Measurements from ENCODE around the gene CALM1.

Gene CALM1

GRCh38 chr14:90409209-90409730, 12.4 kb downstream of the CALM1 start:
- DNase-seq (ENCODE audit: low spot score): peak; percentile 92

DNA sequence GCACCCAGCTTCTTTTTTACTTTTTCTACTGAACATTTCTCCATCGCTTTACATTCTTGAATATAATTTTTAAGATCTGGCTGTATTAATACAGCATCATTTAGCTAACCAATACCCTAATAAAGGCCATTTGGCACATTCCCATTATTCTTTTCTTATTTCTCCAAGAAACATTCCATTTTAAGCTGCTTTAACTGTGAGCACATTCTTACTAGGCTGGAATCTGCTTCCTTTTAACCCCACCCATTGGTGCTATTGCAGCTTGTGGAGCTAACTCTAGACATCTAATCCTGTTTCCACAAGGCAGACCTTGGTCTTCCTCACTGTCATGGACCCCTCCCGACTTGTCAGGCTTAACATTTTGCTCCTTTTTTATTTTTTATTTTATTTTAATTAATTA, 15.2 kb downstream of the CALM1 start:
- DNase-seq (ENCODE audit: low spot score): peak; percentile 34

- no peak for DNase-seq (ENCODE audit: low spot score)
Measured at GRCh38 chr14:90416720-90417119, 19.9 kb downstream of the CALM1 start.

DNA sequence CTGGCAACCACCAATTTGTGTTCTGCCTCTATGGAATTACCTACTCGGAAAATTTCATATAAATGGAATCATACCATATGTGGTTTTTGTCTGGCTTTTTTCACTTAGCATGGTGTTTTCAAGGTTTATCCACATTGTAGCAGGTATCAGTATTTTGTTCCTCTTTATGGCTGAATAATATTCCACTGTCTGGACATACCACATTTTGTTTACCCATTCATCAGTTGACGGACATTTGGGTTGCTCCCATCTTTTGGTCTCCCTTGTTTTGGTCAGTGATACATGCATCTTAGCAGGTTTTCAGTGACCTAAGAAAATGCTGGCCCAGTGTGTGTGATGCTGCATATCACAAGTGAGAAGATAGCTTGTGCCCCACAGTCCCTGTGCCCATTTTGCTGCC, 21.2 kb downstream of the CALM1 start:
- no peak for DNase-seq (ENCODE audit: low spot score)

GRCh38 chr14:90419200-90419599, 22.4 kb downstream of the CALM1 start:
- peak; percentile 84 for DNase-seq (ENCODE audit: low spot score)

DNA sequence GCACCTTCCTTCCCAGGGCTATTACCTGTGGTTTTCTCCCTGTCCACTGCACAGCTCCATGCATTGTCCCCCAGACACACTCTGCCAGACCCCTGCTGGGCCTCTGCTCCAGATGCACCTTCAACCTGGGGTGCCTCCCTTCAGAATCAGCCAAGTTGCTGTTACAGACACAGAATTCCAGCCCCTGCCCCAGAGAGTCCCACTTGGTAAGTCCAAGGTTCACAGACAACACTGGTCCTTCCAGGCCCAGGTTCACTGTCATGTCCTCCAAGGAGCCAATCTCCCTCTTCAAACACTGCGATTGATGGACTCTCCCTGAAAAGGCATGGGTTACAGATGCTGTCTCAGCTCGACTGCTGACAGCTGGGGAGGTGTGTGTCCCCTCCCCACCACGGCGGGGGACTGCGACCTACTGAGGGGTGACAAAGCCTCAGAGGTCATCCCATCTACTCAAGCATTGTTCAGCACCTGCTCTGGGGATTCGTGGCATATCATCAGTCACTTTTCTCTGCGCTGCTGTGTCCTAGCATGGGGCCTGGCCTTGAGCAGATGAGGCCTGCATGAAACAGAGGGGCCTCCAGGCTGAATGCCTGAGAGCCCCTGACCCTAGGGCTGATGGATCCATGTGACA, 24.3 kb downstream of the CALM1 start:
- no peak for DNase-seq (ENCODE audit: low spot score)

DNA sequence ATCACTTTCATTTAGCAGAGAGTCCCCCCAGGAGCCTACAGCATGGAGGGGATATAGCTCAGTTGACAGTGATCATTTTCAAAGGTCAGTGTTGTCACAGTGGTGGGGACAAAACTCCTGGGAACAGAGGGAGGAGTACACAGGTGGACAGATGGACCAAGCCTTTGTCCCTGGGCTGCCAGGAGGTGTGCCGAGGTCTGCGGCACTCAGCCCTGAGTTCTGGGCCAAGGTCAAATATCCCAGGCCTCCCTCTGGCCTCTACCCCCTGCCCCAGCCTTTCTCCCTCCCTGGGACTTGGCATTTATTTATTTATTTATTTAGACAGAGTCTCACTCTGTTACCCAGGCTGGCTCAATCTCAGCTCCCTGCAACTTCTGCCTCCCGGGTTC, 24.8 kb downstream of the CALM1 start:
- no peak for DNase-seq (ENCODE audit: low spot score)

DNA sequence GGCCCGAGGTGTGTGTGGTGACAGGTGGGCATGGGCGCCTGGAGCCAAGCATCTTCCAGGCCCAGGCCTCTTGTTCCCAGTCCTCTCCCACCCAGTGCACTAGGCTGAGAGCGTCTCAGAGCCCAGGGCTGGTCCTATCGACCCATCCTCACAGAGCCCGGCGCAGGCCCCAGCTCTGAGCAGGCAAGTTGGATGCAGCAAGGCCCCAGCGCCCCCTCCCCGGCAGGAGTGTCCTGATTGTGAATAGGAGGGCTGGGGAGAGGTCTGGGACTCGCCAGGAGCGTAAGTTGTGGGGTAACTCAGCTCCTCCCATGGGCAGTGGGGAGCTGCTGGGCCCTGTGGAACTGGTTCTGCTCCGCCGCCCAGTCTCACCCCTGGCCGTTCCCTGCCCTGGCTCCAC, 26.3 kb downstream of the CALM1 start:
- no peak for DNase-seq (ENCODE audit: low spot score)

GRCh38 chr14:90424075-90424474, 27.2 kb downstream of the CALM1 start:
- no peak for DNase-seq (ENCODE audit: low spot score)

- no peak for DNase-seq (ENCODE audit: low spot score)
Measured at GRCh38 chr14:90424686-90425372, 28.0 kb downstream of the CALM1 start.

DNA sequence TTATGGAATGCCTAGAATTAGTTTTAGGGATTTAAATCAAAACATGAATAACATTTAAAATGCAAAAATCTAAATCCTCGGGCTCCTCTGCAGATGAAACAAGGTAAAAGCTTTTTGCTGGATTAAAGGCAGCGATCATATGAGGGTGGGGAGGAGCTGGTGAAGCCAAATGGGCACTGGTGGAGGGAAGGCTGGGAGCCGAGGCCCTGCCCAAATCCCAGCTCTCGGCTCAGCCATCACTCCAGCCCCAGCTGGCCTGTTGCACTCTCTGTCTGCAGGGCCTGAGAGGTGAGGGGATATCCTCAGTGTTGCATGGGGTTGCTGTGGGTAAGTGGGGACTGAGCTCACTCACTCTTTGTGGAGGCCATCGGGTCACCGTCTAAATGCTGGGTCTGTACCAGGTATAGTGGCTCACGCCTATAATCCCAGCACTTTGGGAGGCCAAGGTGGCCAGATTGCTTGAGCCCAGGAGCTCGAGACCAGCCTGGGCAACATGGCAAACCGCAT, 28.6 kb downstream of the CALM1 start:
- no peak for DNase-seq (ENCODE audit: low spot score)

DNA sequence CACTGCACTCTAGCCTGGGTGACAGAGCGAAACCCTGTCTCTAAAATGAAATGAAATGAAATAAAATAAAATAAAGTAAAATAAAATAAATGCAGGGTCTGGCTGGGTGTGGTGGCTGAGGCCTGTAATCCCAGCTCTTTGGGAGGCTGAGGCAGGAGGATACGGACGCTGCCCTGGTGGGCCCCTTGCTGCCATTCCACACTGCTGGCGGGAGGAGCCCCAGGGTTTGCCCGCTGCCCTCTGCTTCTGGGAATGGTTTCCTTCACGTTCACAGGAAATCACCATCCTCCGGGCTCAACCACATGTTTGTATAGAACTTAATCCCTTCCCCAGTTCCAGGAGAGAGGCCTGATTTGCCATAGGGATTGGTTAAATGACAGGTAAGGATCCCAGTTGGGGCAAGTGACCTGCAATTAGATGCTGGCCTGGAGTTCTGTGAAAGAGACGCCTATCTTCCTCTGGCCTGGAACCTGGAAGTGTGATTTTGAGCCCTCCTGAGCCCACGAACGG, 29.3 kb downstream of the CALM1 start:
- DNase-seq (ENCODE audit: low spot score): no peak

DNA sequence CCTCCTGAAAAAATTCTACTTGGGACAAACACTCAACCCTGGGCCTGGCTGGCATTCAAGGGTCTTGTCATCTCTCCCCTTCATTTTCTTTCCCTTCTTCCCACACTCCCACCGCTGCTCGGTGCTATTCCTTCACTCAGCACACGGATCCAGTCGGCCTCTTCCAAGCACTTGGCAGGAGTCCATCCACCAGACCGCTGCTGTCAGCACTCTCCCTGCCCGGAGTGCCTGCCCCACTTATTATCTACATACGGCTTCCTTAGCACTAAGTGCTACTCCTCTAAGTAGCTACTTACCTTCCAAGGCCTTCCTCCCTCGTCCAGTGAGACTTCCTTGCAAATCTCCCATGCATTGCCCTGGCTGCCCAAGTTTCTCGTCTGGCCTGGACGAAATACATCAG, 29.8 kb downstream of the CALM1 start:
- DNase-seq (ENCODE audit: low spot score): no peak

DNA sequence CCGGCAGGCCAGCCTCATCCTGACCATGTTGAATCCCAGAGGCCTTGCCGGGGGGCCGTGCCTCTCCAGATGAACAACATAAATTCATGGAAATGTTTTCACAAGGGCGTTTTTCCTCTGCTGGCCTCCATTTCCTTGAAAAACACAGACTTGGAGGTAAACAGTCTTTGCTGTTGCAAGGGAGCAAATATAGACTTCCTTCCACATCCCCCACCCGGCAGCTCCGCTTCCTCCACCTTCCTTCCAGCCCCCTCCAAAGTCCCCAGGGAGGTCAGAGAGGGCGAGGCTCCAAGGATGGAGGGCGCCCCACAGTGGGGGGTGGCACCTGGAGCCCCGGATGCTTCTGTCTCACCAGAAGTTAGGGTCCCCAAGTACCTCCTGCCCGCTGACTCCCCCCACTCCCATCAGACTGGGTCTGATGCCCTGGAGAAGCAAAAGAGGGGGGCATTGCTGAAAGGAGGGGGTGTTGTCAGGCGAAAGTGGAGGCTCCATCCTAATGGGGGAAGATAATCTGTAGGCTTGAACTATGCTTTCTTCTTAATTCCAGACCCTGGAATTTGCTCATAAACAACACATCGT, 31.1 kb downstream of the CALM1 start:
- DNase-seq (ENCODE audit: low spot score): no peak

- DNase-seq (ENCODE audit: low spot score): no peak
Measured at GRCh38 chr14:90428676-90429075, 31.8 kb downstream of the CALM1 start.

DNA sequence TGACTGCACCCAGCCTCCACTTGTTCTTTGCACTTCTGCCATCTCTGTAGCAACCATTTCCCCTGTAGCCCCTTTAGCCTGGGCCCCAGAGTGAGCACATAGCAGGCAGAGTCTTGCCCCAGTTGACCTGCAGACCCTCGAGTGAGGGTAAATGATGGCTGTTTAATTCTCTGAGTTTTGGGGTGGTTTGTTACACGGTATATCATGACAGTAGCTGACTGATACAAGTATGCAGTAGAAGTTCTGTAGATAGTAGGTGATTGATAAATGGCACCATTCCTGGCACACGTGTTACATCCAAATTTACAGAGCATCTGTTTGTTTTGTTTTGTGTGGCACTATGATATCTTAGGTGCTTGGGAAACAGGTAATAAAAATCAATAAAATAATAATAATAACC, 32.4 kb downstream of the CALM1 start:
- no peak for DNase-seq (ENCODE audit: low spot score)

- no peak for DNase-seq (ENCODE audit: low spot score)
Measured at GRCh38 chr14:90429754-90430153, 32.9 kb downstream of the CALM1 start.

DNA sequence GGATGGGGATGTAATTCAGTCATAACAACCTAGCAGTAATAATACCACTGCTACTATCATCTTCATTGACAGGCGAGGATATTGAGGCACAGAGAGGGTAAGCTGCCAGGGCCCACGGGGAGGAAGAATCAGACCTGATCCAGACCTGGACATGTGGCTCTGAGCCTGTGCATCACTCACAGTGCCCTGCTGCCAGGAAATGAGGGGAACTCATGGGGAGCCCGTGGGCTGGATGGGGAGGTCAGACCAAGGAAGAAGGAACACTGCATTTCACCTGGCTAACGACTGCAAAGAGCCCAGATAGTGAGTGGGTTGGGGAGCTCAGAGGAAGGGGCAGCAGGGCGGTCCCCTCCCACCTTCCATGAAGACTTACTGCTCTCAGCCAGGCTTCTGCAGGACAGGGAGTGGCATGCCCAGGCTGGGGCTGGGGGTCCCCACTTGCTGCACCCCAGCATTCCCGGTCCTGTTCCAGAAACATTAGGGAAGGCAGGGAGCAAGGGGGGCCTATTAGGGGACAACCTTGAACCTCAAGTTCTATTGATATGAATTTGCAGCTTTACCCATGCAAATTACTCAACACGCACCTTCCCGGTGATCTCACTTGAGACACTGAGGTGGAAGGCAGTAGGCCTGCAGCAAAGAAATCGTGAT, 37.7 kb downstream of the CALM1 start:
- no peak for DNase-seq (ENCODE audit: low spot score)

DNA sequence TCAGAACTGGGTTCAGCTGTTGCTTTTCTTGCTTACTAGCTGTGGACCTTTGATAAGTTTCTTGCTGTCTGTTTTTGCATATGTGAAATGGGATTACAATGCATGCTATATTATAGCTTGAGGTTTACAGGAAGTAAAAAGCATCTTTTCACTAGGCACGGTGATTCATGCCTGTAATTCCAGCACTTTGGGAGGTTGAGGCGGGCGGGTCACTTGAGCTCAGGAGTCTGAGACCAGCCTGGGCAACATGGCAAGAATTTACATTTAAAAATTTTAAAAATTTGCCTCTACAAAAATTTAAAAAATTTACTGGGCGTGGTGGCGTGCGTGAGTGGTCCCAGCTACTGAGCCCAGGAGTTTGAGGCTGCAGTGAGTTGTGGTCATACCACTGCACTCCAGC, 42.0 kb downstream of the CALM1 start:
- DNase-seq (ENCODE audit: low spot score): no peak

GRCh38 chr14:90440021-90440451, 43.2 kb downstream of the CALM1 start:
- DNase-seq (ENCODE audit: low spot score): no peak

DNA sequence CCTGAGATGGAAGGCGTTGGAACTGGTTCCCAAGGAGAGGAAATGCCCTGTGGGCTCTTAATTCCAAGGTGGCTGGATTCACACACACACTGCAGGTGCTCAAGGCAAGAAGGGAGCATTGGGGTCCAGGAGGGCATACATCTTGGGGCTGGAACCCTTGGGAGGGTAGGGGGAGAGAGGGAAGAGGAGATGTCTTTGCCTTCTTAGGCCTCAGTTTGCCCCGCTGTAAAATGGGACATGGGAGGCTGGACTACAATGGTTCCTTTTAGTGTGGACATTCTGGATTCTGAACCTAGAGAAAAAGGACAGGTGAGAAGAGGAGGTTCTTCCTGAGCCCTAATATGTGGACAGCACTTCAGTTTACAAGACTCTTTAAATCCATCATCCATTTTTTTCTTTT, 43.8 kb downstream of the CALM1 start:
- DNase-seq (ENCODE audit: low spot score): no peak

DNA sequence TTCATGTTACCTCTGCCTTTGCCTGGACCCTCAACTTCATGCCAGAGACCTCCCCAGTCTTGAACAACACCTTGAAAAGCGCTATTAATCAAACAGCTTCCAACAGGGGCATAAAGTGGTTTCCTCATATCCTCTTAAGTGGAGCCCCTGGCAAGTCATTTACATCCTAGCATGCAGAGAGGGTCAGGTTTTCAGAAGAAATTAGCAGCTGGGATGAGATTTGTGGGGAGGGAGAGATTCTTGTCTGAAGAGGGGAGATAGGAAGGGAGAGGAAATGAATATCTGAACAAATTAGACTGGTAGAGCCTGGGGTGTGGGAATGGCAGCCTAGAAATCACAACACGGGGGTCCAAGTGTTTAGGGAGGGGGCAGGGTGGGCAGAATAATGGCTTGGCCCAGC, 45.6 kb downstream of the CALM1 start:
- no peak for DNase-seq (ENCODE audit: low spot score)
